Superior temporal gyrus (tissue), 1 donor: ENCODE data around the gene TRAPPC5.

Experiments
- DNase-seq: peaks from one replicate; pipeline ENCODE4 v3.0.0-alpha.2; 2016; ENCODE audit errors: extremely low spot score

The TRAPPC5 gene

GRCh38 chr19:7701049-7701653 lies 20.5 kb downstream of the TRAPPC5 start:
- DNase-seq, result no peak

DNA sequence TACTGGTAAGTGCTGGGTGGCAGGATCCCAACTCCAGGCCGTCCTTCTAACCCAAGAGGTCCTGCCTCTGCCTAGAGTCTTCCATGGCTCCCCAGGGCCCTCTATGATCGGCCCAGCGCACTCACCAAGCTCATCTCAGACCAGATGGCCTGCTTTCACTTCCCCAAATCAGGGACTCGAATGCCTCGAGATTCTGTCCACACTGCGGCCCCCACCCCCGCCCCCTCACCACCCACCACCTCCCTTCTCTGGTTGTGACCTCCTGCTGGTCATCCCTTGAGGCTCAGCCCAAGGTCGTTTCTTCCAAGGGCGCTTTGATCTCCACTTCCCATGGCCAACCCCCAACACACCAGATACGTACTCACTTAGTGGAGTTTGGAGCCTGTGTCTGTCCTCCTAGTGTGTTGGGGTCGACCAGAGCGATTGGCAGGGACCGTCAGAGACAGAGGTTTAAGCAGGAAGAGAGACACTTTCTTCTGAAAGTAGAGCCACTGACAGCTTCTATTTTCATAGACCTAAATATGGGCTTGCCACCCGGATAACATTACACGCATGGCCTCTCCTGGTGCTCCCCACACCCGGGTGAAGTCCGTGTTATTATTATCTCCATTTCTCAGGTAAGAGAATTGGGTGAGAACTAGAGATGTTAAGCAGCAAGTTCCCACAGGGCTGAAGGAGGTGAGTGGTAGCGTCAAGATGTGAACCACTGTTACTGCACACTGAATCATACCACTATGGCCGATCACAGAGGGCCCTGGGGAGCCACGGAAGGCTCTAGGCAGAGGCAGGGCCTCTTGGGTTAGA lies 21.2 kb downstream of the TRAPPC5 start, which contains the start of gene FCER2:
Gene FCER2 (minus strand): TSS at position 478 of the 804 bp plus-strand sequence. CDS start 2,371 bp downstream, outside the sequence.
- DNase-seq, result no peak

DNA sequence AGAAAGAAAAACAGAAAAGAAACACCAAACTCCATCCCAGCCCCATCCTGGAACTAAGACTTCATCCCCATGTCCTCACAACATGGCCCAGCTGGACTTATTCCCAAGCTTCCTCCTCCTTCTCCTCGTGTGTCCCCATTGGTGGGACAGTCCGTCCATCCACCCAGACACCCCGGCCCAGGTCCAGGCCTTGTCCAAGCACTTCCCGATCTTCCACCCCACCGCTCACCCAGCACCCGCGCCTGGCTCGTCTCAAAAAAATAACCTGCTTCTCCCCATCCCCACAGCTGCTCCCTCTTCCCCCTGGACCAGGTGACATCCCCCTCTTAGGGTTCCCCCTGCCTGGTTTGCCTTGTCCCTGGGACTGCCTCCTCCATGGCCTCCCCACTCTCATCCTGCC lies 22.7 kb downstream of the TRAPPC5 start:
- DNase-seq, result no peak

DNA sequence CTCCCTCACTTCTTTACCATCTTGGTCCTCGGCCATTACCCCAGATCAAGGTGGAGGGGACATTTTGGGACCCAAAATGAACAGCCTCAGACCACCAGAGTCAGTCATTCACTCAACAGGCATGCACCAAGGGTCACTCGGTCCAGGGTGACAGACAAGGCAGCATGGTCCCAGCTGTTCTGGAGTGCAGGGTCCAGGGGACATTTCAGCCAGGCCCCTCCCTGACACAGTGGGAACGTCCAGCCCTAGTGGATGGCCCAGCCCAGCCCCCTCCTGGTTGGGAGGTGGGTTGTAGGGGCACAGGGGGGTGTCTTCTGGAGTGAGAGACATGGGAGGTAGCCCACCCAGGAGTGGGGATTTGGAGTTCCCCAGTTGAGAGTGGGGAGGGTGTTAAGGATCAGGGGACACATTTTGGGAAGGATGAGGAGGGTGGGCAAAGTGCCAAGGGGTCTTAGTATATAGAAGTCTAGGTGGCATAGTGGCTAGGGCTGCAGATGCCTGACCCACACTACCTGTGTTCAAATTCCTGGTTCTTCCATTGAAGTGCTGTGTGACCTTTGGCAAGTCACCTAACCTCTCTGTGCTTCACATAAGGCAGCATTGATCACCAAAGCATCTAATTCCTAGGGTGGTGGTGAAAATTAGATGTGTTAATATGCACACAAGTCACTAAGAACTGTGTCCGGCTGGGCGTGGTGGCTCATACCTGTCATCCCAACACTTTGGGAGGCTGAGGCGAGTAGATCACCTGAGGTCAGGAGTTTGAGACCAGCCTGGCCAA lies 23.8 kb downstream of the TRAPPC5 start:
- no peak for DNase-seq

GRCh38 chr19:7705387-7706187 lies 25.0 kb downstream of the TRAPPC5 start:
- DNase-seq, result no peak

- DNase-seq, result no peak
Observed at GRCh38 chr19:7706188-7706954, 25.7 kb downstream of the TRAPPC5 start.

GRCh38 chr19:7706955-7707456 lies 26.4 kb downstream of the TRAPPC5 start:
- DNase-seq, result no peak

GRCh38 chr19:7709932-7710460 lies 29.4 kb downstream of the TRAPPC5 start:
- DNase-seq, result no peak

DNA sequence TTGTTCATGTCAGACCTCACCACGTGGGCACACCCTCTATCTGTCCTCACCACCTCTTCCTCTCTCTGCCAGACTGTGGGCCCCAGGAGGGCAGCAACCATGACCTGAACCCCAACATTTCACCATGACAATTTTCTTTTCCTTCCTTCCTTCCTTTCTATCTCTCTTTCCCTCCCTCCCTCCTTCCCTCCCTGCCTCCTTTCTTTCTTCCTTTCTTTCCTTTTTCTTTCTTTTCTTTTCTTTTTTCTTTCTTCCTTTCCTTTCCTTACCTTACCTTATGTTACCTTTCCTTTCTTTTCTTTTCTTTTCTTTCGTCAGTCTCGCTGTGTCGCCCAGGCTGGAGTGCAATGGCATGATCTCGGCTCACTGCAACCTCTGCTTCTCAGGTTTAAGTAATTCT lies 30.0 kb downstream of the TRAPPC5 start:
- no peak for DNase-seq

DNA sequence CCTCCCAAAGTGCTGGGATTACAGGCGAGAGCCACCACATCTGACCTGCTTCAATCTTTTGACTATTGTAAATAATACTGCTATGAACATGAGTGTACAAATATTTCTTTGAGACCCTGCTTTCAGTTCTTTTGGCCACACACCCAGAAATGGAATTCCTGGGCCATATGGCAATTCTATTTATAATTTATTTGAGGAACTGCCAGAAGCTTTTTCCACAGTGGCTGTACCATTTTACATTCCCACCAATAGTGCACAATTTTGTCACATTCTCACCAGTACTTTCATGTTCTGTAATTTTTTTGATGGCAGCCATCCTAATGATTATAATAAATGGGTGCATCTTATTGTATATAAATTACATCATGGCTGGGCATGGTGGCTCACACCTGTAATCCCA lies 35.0 kb downstream of the TRAPPC5 start:
- no peak for DNase-seq

DNA sequence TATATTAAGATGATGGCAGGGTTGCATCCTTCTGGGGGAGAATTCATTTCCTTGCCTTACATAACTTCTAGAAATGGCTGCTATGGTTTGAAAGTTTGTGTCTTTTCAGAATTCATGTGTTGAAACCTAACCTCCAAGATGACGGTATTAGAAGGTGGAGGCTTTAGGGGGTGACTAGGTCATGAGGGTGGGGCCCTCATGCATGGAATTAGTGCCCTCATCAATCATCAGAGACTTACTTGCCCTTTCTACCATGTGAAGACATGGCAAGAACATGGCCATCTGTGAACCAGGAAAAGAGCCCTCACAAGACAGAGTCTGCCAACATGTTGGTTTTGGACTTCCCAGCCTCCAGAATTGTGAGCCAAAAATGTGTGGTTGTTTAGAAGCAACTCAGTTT lies 36.1 kb downstream of the TRAPPC5 start:
- DNase-seq, result no peak

- DNase-seq, result no peak
Observed at GRCh38 chr19:7718668-7719067, 38.0 kb downstream of the TRAPPC5 start.

DNA sequence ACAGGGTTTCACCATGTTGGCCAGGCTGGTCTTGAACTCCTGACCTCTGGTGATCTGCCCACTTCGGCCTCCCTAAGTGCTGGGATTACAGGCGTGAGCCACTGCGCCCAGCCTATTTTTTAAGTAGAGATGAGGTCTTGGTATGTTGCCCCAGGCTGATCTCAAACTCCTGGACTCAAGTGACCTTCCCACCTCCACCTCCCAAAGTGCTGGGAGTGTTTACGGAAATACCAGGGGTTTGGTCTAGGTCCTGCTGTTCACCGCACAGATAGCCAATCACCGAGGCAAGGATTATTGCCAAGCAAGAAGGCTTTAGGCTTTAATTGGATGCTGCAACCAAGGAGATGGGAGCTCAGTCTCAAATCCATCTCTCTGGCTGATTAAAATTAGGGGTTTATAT lies 39.7 kb downstream of the TRAPPC5 start:
- DNase-seq, result no peak

- no peak for DNase-seq
Observed at GRCh38 chr19:7722231-7722651, 41.6 kb downstream of the TRAPPC5 start.

GRCh38 chr19:7725791-7726190 lies 45.2 kb downstream of the TRAPPC5 start:
- no peak for DNase-seq

DNA sequence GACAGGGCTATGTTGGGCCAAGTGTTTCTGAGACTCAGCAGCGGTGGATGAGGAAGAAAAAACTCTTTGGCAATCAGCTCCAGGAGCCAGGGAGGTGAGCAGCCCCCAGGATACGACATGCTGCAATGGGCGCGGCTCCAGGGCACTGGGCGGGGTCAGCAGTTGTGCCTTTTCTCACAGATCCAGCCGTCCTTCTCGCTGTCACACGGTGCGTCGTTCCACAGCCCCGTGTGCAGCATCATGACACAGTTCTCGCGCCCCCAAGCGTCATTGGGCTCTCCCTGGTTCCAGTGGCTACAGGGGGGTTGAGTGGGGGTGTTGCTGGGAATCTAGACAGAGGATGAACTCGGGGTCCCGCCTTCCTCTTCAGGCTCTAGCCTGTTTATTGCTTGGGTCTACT lies 48.6 kb downstream of the TRAPPC5 start:
- DNase-seq, result no peak

GRCh38 chr19:7729831-7730285 lies 49.2 kb downstream of the TRAPPC5 start:
- no peak for DNase-seq

DNA sequence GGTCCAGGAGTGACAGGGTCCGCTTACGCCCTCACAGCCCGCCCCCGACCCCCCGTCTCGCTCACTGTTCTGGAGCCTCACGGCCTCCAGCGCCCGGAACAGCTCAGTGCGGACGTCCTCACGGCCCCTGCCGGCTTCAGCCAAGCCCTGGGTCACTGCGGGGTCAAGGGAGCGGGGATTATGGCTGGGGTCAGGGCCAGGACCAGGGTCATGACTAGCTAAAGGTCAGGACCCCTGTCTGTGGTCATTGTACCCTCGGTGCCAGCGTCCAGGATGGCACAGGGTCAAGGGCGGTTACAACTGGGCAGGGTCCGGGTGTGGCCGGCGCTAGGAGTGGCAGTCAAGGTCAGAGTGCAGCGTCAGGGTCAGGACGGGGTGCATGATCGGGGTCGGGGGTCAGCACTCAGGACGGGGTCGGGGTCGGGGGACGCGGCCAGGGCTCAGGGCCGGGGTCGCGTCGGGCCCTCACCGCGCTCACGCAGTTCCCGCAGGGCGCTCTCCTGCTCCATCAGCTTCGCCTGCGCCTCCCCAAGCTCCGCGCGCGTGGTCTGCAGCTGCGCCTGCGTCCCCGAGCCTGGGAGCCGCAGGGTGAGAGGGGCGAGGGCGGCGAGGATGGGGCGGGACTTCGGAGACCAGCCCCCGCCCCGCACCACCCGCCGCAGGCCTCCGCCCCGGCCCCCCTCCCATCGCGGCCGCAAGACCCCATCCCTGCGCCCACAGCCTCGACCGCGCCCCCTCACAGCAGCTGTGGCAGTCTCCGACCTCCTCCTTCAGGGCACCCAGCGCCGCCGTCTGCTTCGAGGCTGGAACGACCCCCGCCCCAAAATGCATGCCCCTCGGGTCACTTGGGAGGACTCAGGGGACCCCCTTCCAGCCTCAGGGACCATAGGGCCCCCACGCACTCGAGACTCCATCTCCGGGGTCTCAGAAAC lies 49.9 kb downstream of the TRAPPC5 start:
- no peak for DNase-seq

DNA sequence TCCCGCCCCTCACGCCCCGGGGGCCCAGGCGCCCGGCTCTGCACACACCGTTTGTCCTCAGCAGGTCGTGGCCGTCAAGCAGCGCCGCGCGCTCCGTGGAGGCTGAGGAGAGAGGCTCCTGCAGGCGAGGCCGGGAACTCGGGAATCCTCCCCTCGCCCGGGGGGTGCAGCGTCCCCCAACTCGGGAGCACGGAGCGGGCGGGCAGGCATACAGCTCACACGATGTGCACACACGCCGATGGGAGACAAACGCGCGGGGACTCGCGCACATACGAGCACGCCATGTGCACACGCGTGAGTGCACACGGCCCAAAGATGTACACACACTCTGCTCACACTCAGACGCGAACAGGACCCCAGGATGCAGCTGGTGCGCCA lies 50.6 kb downstream of the TRAPPC5 start:
- DNase-seq, result no peak
